Uterus (tissue), 2 donors: ENCODE results near the gene GRIA1.

Experiments used
- POLR2A ChIP-seq, 2 donors: fragments of 450-650 bp; IDR thresholded peaks; one replicate each; pipeline ENCODE4 v1.6.1; 2016; ENCODE audit warnings: antibody characterized with exemption in 2 of 2, mild to moderate bottlenecking in 1 of 2, moderate library complexity in 1 of 2
- TF ChIP-seq, protein P1 (sequence below), 4 experiments: fragments of 200-600 bp in 2 of 4; fragments of 450-650 bp in 2 of 4; sonication (generic) in 2 of 4; IDR thresholded peaks; one replicate each; pipeline ENCODE4 v1.5.1; 2016 to 2019; ENCODE audit warnings: antibody characterized with exemption in 4 of 4, mild to moderate bottlenecking in 2 of 4, moderate library complexity in 1 of 4

DNA sequence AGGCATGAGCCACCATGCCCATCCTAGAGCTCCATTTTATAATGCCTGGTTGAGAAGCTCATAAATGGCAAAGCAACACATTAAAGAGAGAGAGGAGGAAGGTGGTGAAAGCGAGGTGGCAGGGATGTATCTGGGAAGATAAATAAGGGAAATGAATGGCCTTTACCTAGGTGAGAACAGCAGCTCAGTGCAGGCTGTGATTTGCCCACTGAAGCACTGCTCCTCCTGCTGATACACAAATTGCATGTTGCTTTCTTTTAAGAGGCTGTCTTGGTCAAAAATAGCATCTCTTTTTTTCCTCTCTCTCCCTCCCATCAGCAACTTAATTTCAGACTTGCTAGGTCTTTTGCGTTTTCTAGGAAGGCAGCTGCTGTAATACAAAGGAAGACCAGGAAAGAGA, 289.4 kb downstream of the GRIA1 start:
- TF ChIP-seq, protein P1, sequence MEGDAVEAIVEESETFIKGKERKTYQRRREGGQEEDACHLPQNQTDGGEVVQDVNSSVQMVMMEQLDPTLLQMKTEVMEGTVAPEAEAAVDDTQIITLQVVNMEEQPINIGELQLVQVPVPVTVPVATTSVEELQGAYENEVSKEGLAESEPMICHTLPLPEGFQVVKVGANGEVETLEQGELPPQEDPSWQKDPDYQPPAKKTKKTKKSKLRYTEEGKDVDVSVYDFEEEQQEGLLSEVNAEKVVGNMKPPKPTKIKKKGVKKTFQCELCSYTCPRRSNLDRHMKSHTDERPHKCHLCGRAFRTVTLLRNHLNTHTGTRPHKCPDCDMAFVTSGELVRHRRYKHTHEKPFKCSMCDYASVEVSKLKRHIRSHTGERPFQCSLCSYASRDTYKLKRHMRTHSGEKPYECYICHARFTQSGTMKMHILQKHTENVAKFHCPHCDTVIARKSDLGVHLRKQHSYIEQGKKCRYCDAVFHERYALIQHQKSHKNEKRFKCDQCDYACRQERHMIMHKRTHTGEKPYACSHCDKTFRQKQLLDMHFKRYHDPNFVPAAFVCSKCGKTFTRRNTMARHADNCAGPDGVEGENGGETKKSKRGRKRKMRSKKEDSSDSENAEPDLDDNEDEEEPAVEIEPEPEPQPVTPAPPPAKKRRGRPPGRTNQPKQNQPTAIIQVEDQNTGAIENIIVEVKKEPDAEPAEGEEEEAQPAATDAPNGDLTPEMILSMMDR (IDR thresholded peaks at IDR 0.05) = no peak
- TF ChIP-seq POLR2A (IDR thresholded peaks at IDR 0.05) = no peak
